ENCODE measurements around the gene HTRA1. TPM values are rescaled to one million over a fixed set of nuclear protein-coding genes. Genes with fewer than 3 reads are reported as not detected.

The HTRA1 gene
- total RNA-seq, 1 experiment from 2014 or later: 0.39 TPM

DNA sequence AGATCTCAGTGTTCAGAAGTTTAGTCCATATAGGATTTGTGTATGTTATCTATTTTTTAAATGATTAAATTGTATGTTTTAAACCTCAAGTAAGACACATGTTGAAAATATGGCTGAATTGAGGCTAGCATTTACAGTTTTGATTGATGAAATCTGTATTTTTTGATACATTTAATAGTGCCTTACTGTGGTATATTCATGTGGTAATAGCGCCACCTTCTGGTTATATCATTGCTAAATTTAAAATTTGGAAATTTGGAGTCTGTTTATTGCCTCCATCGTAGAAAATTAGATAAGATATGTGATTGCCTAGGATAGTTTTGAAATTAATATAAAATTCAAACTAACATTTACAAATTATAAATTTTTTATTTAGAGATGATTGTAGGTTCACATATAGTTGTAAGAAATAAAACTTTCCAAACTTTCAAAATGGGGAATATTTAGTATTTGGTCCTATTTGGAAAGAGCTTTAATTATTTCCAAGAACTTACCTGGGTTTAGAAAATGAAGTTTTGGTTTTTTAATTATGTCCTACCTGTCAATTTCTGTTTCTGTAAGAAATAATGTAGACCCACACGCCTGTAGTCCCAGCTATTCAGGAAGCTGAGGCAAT lies 26.0 kb upstream of the HTRA1 start:
- ChIA-PET RAD21 (ENCODE audit: low non-redundant PET in 1 of 2, low total read pairs in 2 of 2, uncharacterized antibody in 2 of 2, unreplicated experiment in 2 of 2) (interaction anchor here (0.8 to 3.4 kb wide), 8 partner anchors 13 to 156 kb away, joined by 3 to 22 read pairs (median 8); no protein-coding TSS in a partner anchor), CTCF (interaction anchor here (0.7 to 4.2 kb wide), 25 partner anchors 9 to 216 kb away, joined by 3 to 150 read pairs (median 5); partner anchors contain the start of genes BTBD16 and PLEKHA1), POLR2A (interaction anchor here (0.7 to 1.6 kb wide), 3 partner anchors 128 to 137 kb away, joined by 3 to 7 read pairs (median 4); no protein-coding TSS in a partner anchor)
- Histone ChIP-seq H3K79me2 (ENCODE audit: insufficient read depth, low read length) (no peaks in the 10 kb centered on the region), H3K4me2 (ENCODE audit: low read length) (no peak overlapping the region), H3K9me2 (ENCODE audit: insufficient read depth) (no peaks in the 10 kb centered on the region), H4K20me1 (ENCODE audit: insufficient read depth) (no peaks in the 10 kb centered on the region), H3K4me1 (ENCODE audit: control insufficient read depth in 1 of 2, insufficient read depth in 2 of 2, low read length in 2 of 2) (no peaks in the 10 kb centered on the region), H3K36me3 (ENCODE audit: control insufficient read depth in 1 of 2, insufficient read depth in 2 of 2, low read length in 2 of 2) (no peaks in the 10 kb centered on the region), H3K9ac (ENCODE audit: low read length) (no peak overlapping the region), H3K27ac (ENCODE audit: low read depth, low read length) (no peak overlapping the region), H3K27me3 (ENCODE audit: insufficient read depth, low read length) (no peaks in the 10 kb centered on the region), H3K4me3 (replicated peaks in 1 of 2; ENCODE audit: low read depth in 1 of 2, low read length in 2 of 2) (no peak overlapping the region), H2AFZ (ENCODE audit: low read depth, low read length, poor library complexity, severe bottlenecking) (no peak overlapping the region), H3K9me3 (ENCODE audit: control insufficient read depth in 1 of 2, insufficient read depth in 1 of 2, low read depth in 1 of 2, low read length in 2 of 2) (no peaks in the 10 kb centered on the region)
- no TSS peak for BruUV-seq (replicated peaks)
- DNase-seq (ENCODE audit: low read depth, low spot score) (peak; percentile 45), ATAC-seq (peak; percentile 76)
- TF ChIP-seq EZH2 (IDR thresholded peaks at IDR 0.05) (no peak), FOSL1 (IDR thresholded peaks at IDR 0.05; ENCODE audit: low read depth) (no peak), EZH2phosphoT487 (IDR thresholded peaks at IDR 0.05; ENCODE audit: borderline replicate concordance) (no peak), ELF1 (IDR thresholded peaks at IDR 0.05; ENCODE audit: borderline replicate concordance, low read depth) (no peak), POLR2AphosphoS5 (IDR thresholded peaks at IDR 0.05; ENCODE audit: low read depth, low read length) (no peak), CBX3 (IDR thresholded peaks at IDR 0.05; ENCODE audit: low read depth) (no peak), JUND (IDR thresholded peaks at IDR 0.05) (no peak), RAD21 (IDR thresholded peaks at IDR 0.05; ENCODE audit: low read depth) (peak; percentile 95), POLR2A (IDR thresholded peaks at IDR 0.05; ENCODE audit: borderline replicate concordance, extremely low read depth, insufficient read depth, insufficient read length) (no peak), CEBPB (IDR thresholded peaks at IDR 0.05; ENCODE audit: low read depth) (0 out of 2 replicates have a peak, but pooled peaks have one; percentile 29), SIN3A (IDR thresholded peaks at IDR 0.05; ENCODE audit: low read depth) (no peak), YY1 (IDR thresholded peaks at IDR 0.05; ENCODE audit: extremely low read depth, insufficient replicate concordance, low read depth, low read length) (no peak), ZNF274 (IDR thresholded peaks at IDR 0.05; ENCODE audit: low read depth, low read length) (no peak)
- TF ChIP-seq, protein P1, sequence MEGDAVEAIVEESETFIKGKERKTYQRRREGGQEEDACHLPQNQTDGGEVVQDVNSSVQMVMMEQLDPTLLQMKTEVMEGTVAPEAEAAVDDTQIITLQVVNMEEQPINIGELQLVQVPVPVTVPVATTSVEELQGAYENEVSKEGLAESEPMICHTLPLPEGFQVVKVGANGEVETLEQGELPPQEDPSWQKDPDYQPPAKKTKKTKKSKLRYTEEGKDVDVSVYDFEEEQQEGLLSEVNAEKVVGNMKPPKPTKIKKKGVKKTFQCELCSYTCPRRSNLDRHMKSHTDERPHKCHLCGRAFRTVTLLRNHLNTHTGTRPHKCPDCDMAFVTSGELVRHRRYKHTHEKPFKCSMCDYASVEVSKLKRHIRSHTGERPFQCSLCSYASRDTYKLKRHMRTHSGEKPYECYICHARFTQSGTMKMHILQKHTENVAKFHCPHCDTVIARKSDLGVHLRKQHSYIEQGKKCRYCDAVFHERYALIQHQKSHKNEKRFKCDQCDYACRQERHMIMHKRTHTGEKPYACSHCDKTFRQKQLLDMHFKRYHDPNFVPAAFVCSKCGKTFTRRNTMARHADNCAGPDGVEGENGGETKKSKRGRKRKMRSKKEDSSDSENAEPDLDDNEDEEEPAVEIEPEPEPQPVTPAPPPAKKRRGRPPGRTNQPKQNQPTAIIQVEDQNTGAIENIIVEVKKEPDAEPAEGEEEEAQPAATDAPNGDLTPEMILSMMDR (IDR thresholded peaks at IDR 0.05 in 2 of 3, conservative IDR thresholded peaks at IDR 0.05 in 1 of 3; ENCODE audit: borderline replicate concordance in 1 of 3, insufficient read depth in 1 of 3, low read depth in 2 of 3, low read length in 2 of 3): peak; percentile 44 to 96 (median 86)
- intact Hi-C loops (cut with micrococcal nuclease): loop anchor here (1.0 to 5.0 kb wide), 6 partner anchors 93 to 293 kb away; no protein-coding TSS in a partner anchor
